ENCODE results near the gene IRF4. TPM values are rescaled to one million over a fixed set of nuclear protein-coding genes. Genes with fewer than 3 reads are reported as not detected.

IRF4 gene
- polyA plus RNA-seq, 1 of the 3 experiments (the other 2 are of a cell fraction): not detected

- peaks cover 83% of the 10 kb centered on the region for H3K27me3 ChIP-seq (ENCODE audit: insufficient read depth)
- WGBS (ENCODE audit: low lambda C conversion rate): 28% methylated on average over 6 of the region's 6 CpGs
Measured at GRCh38 chr6:400815-401214, 9.3 kb downstream of the IRF4 start.

DNA sequence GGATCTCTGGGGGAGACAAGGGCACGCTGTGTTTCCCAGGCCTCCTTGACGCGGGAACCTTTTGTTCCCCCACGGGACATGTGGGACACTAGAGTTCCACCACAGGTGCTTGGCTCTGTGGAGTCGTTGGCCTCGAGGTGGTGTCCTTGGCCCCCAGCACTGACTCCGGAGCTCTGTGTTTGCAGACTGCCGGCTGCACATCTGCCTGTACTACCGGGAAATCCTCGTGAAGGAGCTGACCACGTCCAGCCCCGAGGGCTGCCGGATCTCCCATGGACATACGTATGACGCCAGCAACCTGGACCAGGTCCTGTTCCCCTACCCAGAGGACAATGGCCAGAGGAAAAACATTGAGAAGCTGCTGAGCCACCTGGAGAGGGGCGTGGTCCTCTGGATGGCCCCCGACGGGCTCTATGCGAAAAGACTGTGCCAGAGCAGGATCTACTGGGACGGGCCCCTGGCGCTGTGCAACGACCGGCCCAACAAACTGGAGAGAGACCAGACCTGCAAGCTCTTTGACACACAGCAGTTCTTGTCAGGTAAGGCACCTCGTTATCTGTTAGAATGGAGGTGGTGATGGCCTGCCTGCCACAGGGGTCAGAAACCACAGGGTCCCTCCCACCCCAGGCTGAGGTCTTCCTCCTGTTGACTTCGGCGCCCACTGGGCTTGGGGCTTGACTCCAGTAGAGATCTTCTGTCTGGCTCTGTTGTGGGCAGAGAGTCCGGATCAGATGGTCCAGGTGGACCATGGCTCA lies 9.9 kb downstream of the IRF4 start:
- CTCF ChIA-PET: no interaction called here
- H3K9me3 ChIP-seq: no peaks in the 10 kb centered on the region
- no peak overlapping the region for H3K4me3 ChIP-seq (ENCODE audit: low read depth in 2 of 2, low read length in 1 of 2)
- no peak overlapping the region for H2AFZ ChIP-seq (ENCODE audit: low read depth)
- no peaks in the 10 kb centered on the region for H3K9me2 ChIP-seq
- H3K27me3 ChIP-seq (ENCODE audit: insufficient read depth): peaks cover 85% of the 10 kb centered on the region
- no peak overlapping the region for H3K4me2 ChIP-seq
- H3K27ac ChIP-seq (ENCODE audit: low read depth in 2 of 2, low read length in 1 of 2): no peak overlapping the region
- no peaks in the 10 kb centered on the region for H3K79me2 ChIP-seq (ENCODE audit: insufficient read depth)
- TF ChIP-seq, protein P1, sequence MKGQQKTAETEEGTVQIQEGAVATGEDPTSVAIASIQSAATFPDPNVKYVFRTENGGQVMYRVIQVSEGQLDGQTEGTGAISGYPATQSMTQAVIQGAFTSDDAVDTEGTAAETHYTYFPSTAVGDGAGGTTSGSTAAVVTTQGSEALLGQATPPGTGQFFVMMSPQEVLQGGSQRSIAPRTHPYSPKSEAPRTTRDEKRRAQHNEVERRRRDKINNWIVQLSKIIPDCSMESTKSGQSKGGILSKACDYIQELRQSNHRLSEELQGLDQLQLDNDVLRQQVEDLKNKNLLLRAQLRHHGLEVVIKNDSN (IDR thresholded peaks at IDR 0.05; ENCODE audit: borderline replicate concordance, low read depth): no peak
- TF ChIP-seq FOXJ3 (CRISPR knock-in tag; IDR thresholded peaks at IDR 0.05) (no peak), FOSL2 (IDR thresholded peaks at IDR 0.05; ENCODE audit: borderline replicate concordance, low read depth) (no peak), JUND (IDR thresholded peaks at IDR 0.05) (no peak), CHD2 (IDR thresholded peaks at IDR 0.05; ENCODE audit: low read length, partially characterized antibody) (no peak), TCF12 (IDR thresholded peaks at IDR 0.05) (no peak), NRF1 (IDR thresholded peaks at IDR 0.05; ENCODE audit: low read depth, low read length) (no peak), RXRA (IDR thresholded peaks at IDR 0.05; ENCODE audit: borderline replicate concordance, low read depth) (no peak), POLR2AphosphoS5 (IDR thresholded peaks at IDR 0.05; ENCODE audit: low read depth, low read length) (no peak), NFIC (IDR thresholded peaks at IDR 0.05; ENCODE audit: borderline replicate concordance) (no peak), SIN3A (IDR thresholded peaks at IDR 0.05; ENCODE audit: borderline replicate concordance, low read depth, low read length) (no peak), CTCF (IDR thresholded peaks at IDR 0.05) (no peak)
- TF ChIP-seq, protein P2, sequence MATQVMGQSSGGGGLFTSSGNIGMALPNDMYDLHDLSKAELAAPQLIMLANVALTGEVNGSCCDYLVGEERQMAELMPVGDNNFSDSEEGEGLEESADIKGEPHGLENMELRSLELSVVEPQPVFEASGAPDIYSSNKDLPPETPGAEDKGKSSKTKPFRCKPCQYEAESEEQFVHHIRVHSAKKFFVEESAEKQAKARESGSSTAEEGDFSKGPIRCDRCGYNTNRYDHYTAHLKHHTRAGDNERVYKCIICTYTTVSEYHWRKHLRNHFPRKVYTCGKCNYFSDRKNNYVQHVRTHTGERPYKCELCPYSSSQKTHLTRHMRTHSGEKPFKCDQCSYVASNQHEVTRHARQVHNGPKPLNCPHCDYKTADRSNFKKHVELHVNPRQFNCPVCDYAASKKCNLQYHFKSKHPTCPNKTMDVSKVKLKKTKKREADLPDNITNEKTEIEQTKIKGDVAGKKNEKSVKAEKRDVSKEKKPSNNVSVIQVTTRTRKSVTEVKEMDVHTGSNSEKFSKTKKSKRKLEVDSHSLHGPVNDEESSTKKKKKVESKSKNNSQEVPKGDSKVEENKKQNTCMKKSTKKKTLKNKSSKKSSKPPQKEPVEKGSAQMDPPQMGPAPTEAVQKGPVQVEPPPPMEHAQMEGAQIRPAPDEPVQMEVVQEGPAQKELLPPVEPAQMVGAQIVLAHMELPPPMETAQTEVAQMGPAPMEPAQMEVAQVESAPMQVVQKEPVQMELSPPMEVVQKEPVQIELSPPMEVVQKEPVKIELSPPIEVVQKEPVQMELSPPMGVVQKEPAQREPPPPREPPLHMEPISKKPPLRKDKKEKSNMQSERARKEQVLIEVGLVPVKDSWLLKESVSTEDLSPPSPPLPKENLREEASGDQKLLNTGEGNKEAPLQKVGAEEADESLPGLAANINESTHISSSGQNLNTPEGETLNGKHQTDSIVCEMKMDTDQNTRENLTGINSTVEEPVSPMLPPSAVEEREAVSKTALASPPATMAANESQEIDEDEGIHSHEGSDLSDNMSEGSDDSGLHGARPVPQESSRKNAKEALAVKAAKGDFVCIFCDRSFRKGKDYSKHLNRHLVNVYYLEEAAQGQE (IDR thresholded peaks at IDR 0.05; ENCODE audit: low read depth, low read length): no peak
- H3K9ac ChIP-seq: no peak overlapping the region
- no peaks in the 10 kb centered on the region for H3K4me1 ChIP-seq (ENCODE audit: control insufficient read depth in 1 of 2, insufficient read depth in 2 of 2, low read depth in 1 of 2, low read length in 1 of 2)
- no peak for DNase-seq
- POLR2A ChIA-PET: no interaction called here
- no peaks in the 10 kb centered on the region for H4K20me1 ChIP-seq (ENCODE audit: insufficient read depth)
- H3K36me3 ChIP-seq (replicated peaks in 1 of 2; ENCODE audit: control insufficient read depth in 1 of 2, insufficient read depth in 2 of 2, low read length in 1 of 2): no peaks in the 10 kb centered on the region
- WGBS (ENCODE audit: low lambda C conversion rate): 24% methylated on average over 17 of the region's 27 CpGs
- no peaks in the 10 kb centered on the region for H3F3A ChIP-seq (replicated peaks; ENCODE audit: insufficient read depth)

More at GRCh38 chr6:400815-401214, 9.3 kb downstream of the IRF4 start:
- no peaks in the 10 kb centered on the region for H3K36me3 ChIP-seq (replicated peaks in 1 of 2; ENCODE audit: control insufficient read depth in 1 of 2, insufficient read depth in 2 of 2, low read length in 1 of 2)
- no peak for DNase-seq
- H3K9ac ChIP-seq: no peak overlapping the region
- no peaks in the 10 kb centered on the region for H3K4me1 ChIP-seq (ENCODE audit: control insufficient read depth in 1 of 2, insufficient read depth in 2 of 2, low read depth in 1 of 2, low read length in 1 of 2)
- no peaks in the 10 kb centered on the region for H3K9me3 ChIP-seq
- no peak overlapping the region for H2AFZ ChIP-seq (ENCODE audit: low read depth)
- H3K4me3 ChIP-seq (ENCODE audit: low read depth in 2 of 2, low read length in 1 of 2): no peak overlapping the region
- H4K20me1 ChIP-seq (ENCODE audit: insufficient read depth): no peaks in the 10 kb centered on the region
- no peak overlapping the region for H3K4me2 ChIP-seq
- TF ChIP-seq JUND (IDR thresholded peaks at IDR 0.05) (no peak), GABPA (IDR thresholded peaks at IDR 0.05; ENCODE audit: low read depth) (no peak)
- TF ChIP-seq, protein P3, sequence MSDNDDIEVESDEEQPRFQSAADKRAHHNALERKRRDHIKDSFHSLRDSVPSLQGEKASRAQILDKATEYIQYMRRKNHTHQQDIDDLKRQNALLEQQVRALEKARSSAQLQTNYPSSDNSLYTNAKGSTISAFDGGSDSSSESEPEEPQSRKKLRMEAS (IDR thresholded peaks at IDR 0.05; ENCODE audit: low read depth): no peak
- ChIA-PET CTCF (no interaction called here), POLR2A (no interaction called here)
- no peaks in the 10 kb centered on the region for H3K79me2 ChIP-seq (ENCODE audit: insufficient read depth)
- H3K27ac ChIP-seq (ENCODE audit: low read depth in 2 of 2, low read length in 1 of 2): no peak overlapping the region
- no peaks in the 10 kb centered on the region for H3K9me2 ChIP-seq
- H3F3A ChIP-seq (replicated peaks; ENCODE audit: insufficient read depth): no peaks in the 10 kb centered on the region

Data from SK-N-SH (cell line).